Measurements from ENCODE around the gene CCDC167.

The CCDC167 gene

DNA sequence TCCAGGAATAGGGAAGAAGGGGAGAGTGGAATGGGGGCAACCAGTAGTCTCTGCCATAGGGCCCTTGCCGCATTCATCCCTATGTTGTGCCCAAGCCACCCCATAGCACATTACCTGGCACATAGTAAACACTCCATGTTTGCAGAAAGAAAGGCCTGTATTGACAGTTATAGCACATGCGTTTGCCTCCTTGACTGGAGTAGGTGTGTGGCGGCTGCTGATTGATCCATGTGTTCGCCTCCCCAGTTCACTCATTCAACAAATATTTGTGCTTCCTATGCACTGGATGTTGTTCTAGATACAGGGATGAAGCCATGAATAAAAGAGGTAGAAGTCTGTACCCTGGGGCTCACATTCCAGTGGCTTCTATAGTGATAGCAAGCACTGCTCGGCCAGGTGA lies 19.8 kb upstream of the CCDC167 start:
- H3K9me2 ChIP-seq (replicated peaks; ENCODE audit: control insufficient read depth, low read length), result no peaks in the 10 kb centered on the region
- no peak overlapping the region for H3K27ac ChIP-seq (ENCODE audit: low read depth, low read length)
- H3K9me3 ChIP-seq (ENCODE audit: control insufficient read depth, insufficient read depth, low read length), result no peaks in the 10 kb centered on the region
- H3K4me1 ChIP-seq (ENCODE audit: control insufficient read depth, low read length), result no peaks in the 10 kb centered on the region
- no peaks in the 10 kb centered on the region for H3F3A ChIP-seq (ENCODE audit: control insufficient read depth, insufficient read depth)
- H3K4me2 ChIP-seq (ENCODE audit: low read length), result no peak overlapping the region
- H3K36me3 ChIP-seq (ENCODE audit: control insufficient read depth, low read length), result no peaks in the 10 kb centered on the region
- TF ChIP-seq CTCF (IDR thresholded peaks at IDR 0.05; ENCODE audit: low read depth, low read length, poor library complexity, severe bottlenecking), result no peak
- TF ChIP-seq EZH2phosphoT487 (IDR thresholded peaks at IDR 0.05; ENCODE audit: borderline replicate concordance, low read length), result no peak
- H3K4me3 ChIP-seq (ENCODE audit: low read length), result no peak overlapping the region
- H3K27me3 ChIP-seq (ENCODE audit: control insufficient read depth, low read length), result peaks cover 23% of the 10 kb centered on the region
- H3K79me2 ChIP-seq (ENCODE audit: control insufficient read depth, low read length), result no peaks in the 10 kb centered on the region
- H4K20me1 ChIP-seq (ENCODE audit: control insufficient read depth, insufficient read depth, low read depth, low read length), result no peaks in the 10 kb centered on the region

- Histone ChIP-seq H3K27ac (ENCODE audit: low read depth, low read length) (no peak overlapping the region), H3K79me2 (ENCODE audit: control insufficient read depth, low read length) (no peaks in the 10 kb centered on the region), H3K4me1 (ENCODE audit: control insufficient read depth, low read length) (no peaks in the 10 kb centered on the region), H3K4me2 (ENCODE audit: low read length) (no peak overlapping the region), H3K9me3 (ENCODE audit: control insufficient read depth, insufficient read depth, low read length) (no peaks in the 10 kb centered on the region), H3K36me3 (ENCODE audit: control insufficient read depth, low read length) (no peaks in the 10 kb centered on the region), H3K27me3 (ENCODE audit: control insufficient read depth, low read length) (peaks cover 19% of the 10 kb centered on the region), H3F3A (ENCODE audit: control insufficient read depth, insufficient read depth) (no peaks in the 10 kb centered on the region), H3K4me3 (ENCODE audit: low read length) (no peak overlapping the region), H4K20me1 (ENCODE audit: control insufficient read depth, insufficient read depth, low read depth, low read length) (no peaks in the 10 kb centered on the region), H3K9me2 (replicated peaks; ENCODE audit: control insufficient read depth, low read length) (no peaks in the 10 kb centered on the region)
- TF ChIP-seq EZH2phosphoT487 (IDR thresholded peaks at IDR 0.05; ENCODE audit: borderline replicate concordance, low read length) (no peak), CTCF (IDR thresholded peaks at IDR 0.05; ENCODE audit: low read depth, low read length, poor library complexity, severe bottlenecking) (no peak)
Observed at GRCh38 chr6:37518116-37518515, 18.4 kb upstream of the CCDC167 start.

DNA sequence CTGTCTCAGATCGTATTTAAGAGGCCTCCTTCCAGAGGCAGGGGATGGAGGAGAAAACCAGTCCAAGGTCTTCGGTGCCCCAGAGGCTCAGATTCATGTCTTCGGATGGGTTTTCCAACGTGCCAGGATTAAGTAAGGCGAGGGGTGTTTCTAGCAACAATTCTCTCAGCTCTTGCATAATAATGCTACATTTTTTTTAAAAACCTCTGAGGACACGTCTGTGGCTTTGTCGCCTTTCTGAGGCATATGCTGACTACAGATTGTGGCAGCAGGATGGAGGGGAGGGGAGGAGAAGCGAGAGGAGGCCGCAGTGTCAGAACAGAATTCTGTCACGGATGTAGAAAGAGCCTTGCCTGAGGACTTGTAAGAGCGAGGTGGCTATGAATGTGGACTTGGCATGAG lies 17.7 kb upstream of the CCDC167 start:
- Histone ChIP-seq H3F3A (ENCODE audit: control insufficient read depth, insufficient read depth) (no peaks in the 10 kb centered on the region), H3K9me2 (replicated peaks; ENCODE audit: control insufficient read depth, low read length) (no peaks in the 10 kb centered on the region), H3K4me3 (ENCODE audit: low read length) (no peak overlapping the region), H3K9me3 (ENCODE audit: control insufficient read depth, insufficient read depth, low read length) (no peaks in the 10 kb centered on the region), H3K27ac (ENCODE audit: low read depth, low read length) (no peak overlapping the region), H3K4me2 (ENCODE audit: low read length) (no peak overlapping the region), H3K4me1 (ENCODE audit: control insufficient read depth, low read length) (no peaks in the 10 kb centered on the region), H3K79me2 (ENCODE audit: control insufficient read depth, low read length) (no peaks in the 10 kb centered on the region), H3K36me3 (ENCODE audit: control insufficient read depth, low read length) (no peaks in the 10 kb centered on the region), H3K27me3 (ENCODE audit: control insufficient read depth, low read length) (peaks cover 19% of the 10 kb centered on the region), H4K20me1 (ENCODE audit: control insufficient read depth, insufficient read depth, low read depth, low read length) (no peaks in the 10 kb centered on the region)
- TF ChIP-seq EZH2phosphoT487 (IDR thresholded peaks at IDR 0.05; ENCODE audit: borderline replicate concordance, low read length), result no peak
- no peak for TF ChIP-seq CTCF (IDR thresholded peaks at IDR 0.05; ENCODE audit: low read depth, low read length, poor library complexity, severe bottlenecking)
